ENCODE measurements around the gene ZNF217.

DNA sequence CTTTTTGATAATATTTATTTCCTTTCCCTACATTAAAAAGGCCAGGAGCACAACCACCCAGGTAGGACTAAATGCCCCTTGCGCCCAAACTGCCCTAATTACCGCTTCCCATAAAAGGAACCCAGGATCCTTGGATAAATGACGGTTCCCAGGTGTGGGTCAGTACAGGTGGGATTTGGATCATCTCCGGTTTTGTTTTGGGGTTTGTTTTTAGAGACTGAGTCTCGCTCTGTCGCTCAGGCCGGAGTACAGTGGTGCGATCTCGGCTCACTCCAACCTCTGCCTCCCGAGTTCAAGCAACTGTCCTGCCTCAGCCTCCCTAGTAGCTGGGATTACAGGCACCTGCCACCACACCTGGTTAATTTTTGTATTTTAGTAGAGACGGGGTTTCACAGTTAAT lies 28.4 kb downstream of the ZNF217 start:
- TF ChIP-seq, protein P1, sequence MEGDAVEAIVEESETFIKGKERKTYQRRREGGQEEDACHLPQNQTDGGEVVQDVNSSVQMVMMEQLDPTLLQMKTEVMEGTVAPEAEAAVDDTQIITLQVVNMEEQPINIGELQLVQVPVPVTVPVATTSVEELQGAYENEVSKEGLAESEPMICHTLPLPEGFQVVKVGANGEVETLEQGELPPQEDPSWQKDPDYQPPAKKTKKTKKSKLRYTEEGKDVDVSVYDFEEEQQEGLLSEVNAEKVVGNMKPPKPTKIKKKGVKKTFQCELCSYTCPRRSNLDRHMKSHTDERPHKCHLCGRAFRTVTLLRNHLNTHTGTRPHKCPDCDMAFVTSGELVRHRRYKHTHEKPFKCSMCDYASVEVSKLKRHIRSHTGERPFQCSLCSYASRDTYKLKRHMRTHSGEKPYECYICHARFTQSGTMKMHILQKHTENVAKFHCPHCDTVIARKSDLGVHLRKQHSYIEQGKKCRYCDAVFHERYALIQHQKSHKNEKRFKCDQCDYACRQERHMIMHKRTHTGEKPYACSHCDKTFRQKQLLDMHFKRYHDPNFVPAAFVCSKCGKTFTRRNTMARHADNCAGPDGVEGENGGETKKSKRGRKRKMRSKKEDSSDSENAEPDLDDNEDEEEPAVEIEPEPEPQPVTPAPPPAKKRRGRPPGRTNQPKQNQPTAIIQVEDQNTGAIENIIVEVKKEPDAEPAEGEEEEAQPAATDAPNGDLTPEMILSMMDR (IDR thresholded peaks at IDR 0.05): no peak
- TF ChIP-seq POLR2A (IDR thresholded peaks at IDR 0.05): no peak

Measured in body of pancreas (tissue), 4 donors.